ENCODE results near the gene RPS25. TPM values are rescaled to one million over a fixed set of nuclear protein-coding genes. Genes with fewer than 3 reads are reported as not detected.
A peak's percentile ranks its signal among the peaks of the same experiment; 100 is the strongest.

RPS25 gene
- total RNA-seq, 2 experiments from 2014 or later: 1,901 to 1,911 TPM

DNA sequence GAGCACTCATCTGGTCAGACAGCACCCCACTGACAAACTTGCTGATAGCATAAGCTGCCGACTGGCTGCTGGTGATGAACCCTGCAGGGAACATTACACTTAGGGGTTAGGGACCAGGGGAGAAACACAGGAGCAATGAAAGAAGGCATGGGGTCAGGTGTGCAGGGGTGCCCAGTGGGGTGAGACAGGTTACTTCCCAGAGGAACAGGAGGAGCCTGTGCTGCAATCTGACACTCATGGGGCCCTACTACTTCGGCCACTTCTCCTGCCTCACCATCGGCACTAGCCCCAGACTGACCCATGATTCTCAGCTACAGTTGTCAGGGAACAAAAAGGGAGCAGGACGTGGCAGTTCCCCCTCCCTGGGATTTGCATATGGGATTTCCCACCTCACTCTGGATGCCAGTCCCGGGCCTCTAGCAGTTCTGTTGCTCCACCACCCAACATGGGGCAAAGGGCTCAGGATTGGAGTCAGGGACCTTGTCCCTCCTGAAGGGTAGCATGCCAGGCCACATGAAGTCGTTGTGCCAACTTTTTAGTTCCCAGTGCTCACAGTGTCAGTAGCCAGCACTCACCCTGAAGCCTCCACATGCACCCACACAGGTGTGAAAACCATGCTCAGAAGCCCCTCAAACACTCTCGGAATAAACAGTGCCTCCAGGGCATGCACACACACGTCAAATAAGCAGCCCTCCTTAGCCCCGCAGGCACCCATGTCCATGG is 10.4 kb upstream of the RPS25 start:
- H3K27ac Mint-ChIP-seq: peak overlapping the region; percentile 90
- intact Hi-C loops (cut with micrococcal nuclease): no loop called here
- peaks cover 33% of the 10 kb centered on the region for H3K36me3 Mint-ChIP-seq (ENCODE audit: low read depth)
- H3K9me3 Mint-ChIP-seq: no peaks in the 10 kb centered on the region
- TF ChIP-seq, protein P1, sequence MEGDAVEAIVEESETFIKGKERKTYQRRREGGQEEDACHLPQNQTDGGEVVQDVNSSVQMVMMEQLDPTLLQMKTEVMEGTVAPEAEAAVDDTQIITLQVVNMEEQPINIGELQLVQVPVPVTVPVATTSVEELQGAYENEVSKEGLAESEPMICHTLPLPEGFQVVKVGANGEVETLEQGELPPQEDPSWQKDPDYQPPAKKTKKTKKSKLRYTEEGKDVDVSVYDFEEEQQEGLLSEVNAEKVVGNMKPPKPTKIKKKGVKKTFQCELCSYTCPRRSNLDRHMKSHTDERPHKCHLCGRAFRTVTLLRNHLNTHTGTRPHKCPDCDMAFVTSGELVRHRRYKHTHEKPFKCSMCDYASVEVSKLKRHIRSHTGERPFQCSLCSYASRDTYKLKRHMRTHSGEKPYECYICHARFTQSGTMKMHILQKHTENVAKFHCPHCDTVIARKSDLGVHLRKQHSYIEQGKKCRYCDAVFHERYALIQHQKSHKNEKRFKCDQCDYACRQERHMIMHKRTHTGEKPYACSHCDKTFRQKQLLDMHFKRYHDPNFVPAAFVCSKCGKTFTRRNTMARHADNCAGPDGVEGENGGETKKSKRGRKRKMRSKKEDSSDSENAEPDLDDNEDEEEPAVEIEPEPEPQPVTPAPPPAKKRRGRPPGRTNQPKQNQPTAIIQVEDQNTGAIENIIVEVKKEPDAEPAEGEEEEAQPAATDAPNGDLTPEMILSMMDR (IDR thresholded peaks at IDR 0.05): no peak
- POLR2A ChIA-PET: interaction anchor here (0.6 to 8.4 kb wide), 6 partner anchors 11 to 168 kb away, joined by 3 to 98 read pairs (median 3); partner anchors contain the start of genes CENATAC, RPS25 and TRAPPC4
- DNase-seq (no peak), ATAC-seq (no peak)
- H3K27me3 Mint-ChIP-seq: no peaks in the 10 kb centered on the region
- H3K4me1 Mint-ChIP-seq (ENCODE audit: low read depth): peaks cover 40% of the 10 kb centered on the region
- CTCF ChIA-PET: no interaction called here
- H3K4me3 Mint-ChIP-seq: peak overlapping the region; percentile 70

DNA sequence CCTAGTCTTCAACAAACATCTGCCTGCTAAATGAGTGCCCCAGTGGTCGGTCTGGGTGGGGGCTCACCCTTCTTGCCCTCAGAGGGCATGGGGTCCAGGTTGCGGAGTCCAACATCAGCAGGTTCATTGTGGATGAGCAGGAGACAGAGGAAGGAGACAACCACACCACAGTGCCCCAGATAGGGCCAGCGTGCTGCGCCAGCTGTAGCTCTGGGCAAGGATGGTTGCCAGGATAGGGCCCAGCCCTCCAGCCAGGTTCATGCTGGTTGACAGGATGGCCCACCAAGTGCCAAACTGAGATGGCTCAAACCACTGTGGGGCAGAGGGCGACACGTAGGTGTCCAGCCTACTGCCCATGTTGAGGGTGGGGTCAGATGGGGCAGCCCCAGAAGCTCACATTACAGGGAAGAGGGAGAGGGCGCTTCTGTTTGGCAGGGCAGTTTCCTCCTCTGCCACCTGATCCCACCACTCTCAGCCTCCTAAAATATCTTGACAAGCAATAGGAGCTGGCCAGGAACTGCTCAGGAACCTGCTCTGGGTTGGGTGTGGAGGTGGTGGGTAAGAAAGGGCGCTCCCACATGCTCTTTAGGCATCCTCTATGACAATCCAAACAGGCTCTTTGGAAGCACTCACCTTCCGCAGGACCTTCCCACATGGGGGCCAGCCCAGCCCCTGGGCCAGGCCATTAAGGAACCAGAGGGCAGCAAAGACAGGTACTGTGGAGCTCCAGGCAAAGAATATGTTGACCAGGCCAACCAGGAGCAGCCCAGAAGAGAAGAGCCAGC is 9.6 kb upstream of the RPS25 start:
- H3K4me3 Mint-ChIP-seq: no peak overlapping the region
- TF ChIP-seq, protein P1 (IDR thresholded peaks at IDR 0.05): no peak
- H3K27ac Mint-ChIP-seq: no peak overlapping the region
- H3K4me1 Mint-ChIP-seq (ENCODE audit: low read depth): peaks cover 45% of the 10 kb centered on the region
- ATAC-seq (no peak), DNase-seq (no peak)
- no peaks in the 10 kb centered on the region for H3K27me3 Mint-ChIP-seq
- CTCF ChIA-PET: interaction anchor here (1.3 kb wide), 1 partner anchor 28 kb away, joined by 4 read pairs; no protein-coding TSS in a partner anchor
- intact Hi-C loops (cut with micrococcal nuclease): no loop called here
- POLR2A ChIA-PET: interaction anchor here (0.6 to 8.4 kb wide), 5 partner anchors 11 to 169 kb away, joined by 3 to 98 read pairs (median 3); partner anchors contain the start of genes CENATAC, RPS25 and TRAPPC4
- H3K9me3 Mint-ChIP-seq: no peaks in the 10 kb centered on the region
- H3K36me3 Mint-ChIP-seq (ENCODE audit: low read depth): peaks cover 38% of the 10 kb centered on the region

DNA sequence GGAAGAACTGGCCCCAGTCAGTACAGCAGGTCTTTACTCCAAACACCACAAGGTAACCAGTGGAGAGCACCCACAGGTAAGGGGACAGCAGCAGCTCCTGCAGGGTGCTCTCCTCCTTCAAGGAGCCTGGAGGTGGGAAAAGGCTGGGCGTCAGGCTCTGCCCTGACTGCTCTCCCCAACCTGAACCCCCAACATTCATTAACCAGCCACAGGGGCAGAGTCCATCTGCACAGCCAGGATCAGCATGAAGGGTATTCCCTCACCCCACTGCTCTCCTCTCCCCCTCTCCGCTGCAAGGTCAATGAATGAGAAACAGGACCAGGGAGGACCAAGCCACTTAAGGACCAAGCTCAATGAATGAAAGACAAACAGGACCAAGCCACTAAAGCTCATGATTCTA is 8.8 kb upstream of the RPS25 start:
- Mint-ChIP-seq H3K4me1 (ENCODE audit: low read depth) (peaks cover 48% of the 10 kb centered on the region), H3K27me3 (no peaks in the 10 kb centered on the region), H3K9me3 (no peaks in the 10 kb centered on the region), H3K27ac (peak overlapping the region; percentile 21), H3K36me3 (ENCODE audit: low read depth) (peaks cover 43% of the 10 kb centered on the region), H3K4me3 (no peak overlapping the region)
- CTCF ChIA-PET: interaction anchor here (1.3 kb wide), 2 partner anchors 29 to 296 kb away, joined by 3 to 4 read pairs; no protein-coding TSS in a partner anchor
- POLR2A ChIA-PET: interaction anchor here (1.2 to 8.4 kb wide), 2 partner anchors 10 to 68 kb away, joined by 4 to 98 read pairs; partner anchors contain the start of genes RPS25 and TRAPPC4
- DNase-seq: no peak
- ATAC-seq: no peak
- TF ChIP-seq, protein P1 (IDR thresholded peaks at IDR 0.05): no peak
- intact Hi-C loops (cut with micrococcal nuclease): no loop called here

DNA sequence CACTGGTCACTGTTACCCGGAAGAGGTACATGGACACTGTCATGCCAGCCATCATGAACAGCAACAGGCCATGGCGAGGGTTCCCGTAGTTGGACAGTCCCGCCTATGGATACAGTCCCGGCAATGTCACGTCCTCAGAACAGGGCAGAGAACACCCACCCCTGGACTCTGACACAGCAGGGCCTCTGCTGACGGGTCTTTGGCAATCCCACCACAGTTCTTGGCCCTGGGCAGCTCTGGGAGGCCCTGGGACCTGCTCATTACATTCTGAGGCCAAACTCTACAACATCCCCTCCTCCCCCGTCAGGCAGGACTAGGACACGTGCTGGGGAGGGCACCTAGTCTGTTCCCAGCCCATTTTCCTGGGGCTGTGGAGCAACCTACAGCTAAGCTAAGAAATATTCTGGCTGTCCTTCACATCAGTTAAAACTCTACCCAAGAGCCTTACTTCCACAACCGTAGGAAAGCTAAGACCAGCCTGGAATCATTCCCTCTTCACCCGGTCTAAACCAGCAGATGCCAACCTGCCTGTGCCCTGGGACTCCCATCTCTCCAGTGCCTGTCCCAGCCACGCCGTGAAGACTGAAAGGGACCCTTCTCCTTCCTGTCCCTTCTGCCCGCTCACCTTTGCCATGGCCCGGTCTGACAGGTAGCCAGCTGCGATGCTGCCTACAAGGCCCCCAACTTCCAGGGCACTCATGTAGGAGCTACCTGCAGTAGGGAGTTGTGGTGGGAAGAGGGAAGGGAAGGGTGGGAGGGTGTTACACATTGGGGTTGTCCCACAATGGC is 8.0 kb upstream of the RPS25 start:
- Mint-ChIP-seq H3K4me3 (no peak overlapping the region), H3K36me3 (ENCODE audit: low read depth) (peaks cover 49% of the 10 kb centered on the region), H3K27me3 (no peaks in the 10 kb centered on the region), H3K4me1 (ENCODE audit: low read depth) (peaks cover 50% of the 10 kb centered on the region), H3K27ac (no peak overlapping the region), H3K9me3 (no peaks in the 10 kb centered on the region)
- TF ChIP-seq, protein P1 (IDR thresholded peaks at IDR 0.05): no peak
- POLR2A ChIA-PET: interaction anchor here (8.4 kb wide), 1 partner anchor 9 kb away, joined by 98 read pairs; the partner anchor contains the start of genes RPS25 and TRAPPC4
- CTCF ChIA-PET: interaction anchor here (1.3 to 3.3 kb wide), 3 partner anchors 29 to 297 kb away, joined by 3 to 8 read pairs (median 4); no protein-coding TSS in a partner anchor
- ATAC-seq (no peak), DNase-seq (no peak)
- intact Hi-C loops (cut with micrococcal nuclease): no loop called here

Measured in activated CD8-positive, alpha-beta T cell treated with anti-CD3 and anti-CD28 coated beads for 36 hours (primary cell).